Liver (tissue), 9 donors: ENCODE results near the gene ARHGAP10. TPM values are rescaled to one million over a fixed set of nuclear protein-coding genes. Genes with fewer than 3 reads are reported as not detected.

ENCODE experiments used
- DNase-seq: peaks from one replicate; pipeline ENCODE4 v3.0.0-alpha.2; 2017; ENCODE audit warnings: low spot score
- H3K27ac ChIP-seq, 2 donors: one replicate each; pipeline ENCODE4 v1.7.0; 2013; ENCODE audit warnings: inconsistent platforms in 2 of 2, low read length in 2 of 2, control low read depth in 1 of 2, low read depth in 1 of 2, mild to moderate bottlenecking in 1 of 2
- H3K27me3 ChIP-seq, 4 donors: one replicate each; pipeline versions ENCODE4 v1.6.1 to v1.7.0; 2013; ENCODE audit warnings: low read length in 3 of 4, inconsistent platforms in 1 of 4, mild to moderate bottlenecking in 1 of 4, moderate library complexity in 1 of 4; ENCODE audit not compliant: control insufficient read depth in 4 of 4, insufficient read depth in 4 of 4
- H3K36me3 ChIP-seq, 4 donors: one replicate each; pipeline versions ENCODE4 v1.6.1 to v1.7.0; 2013; ENCODE audit warnings: low read length in 3 of 4, mild to moderate bottlenecking in 3 of 4, low read depth in 1 of 4, moderate library complexity in 1 of 4; ENCODE audit not compliant: control insufficient read depth in 4 of 4, insufficient read depth in 3 of 4
- H3K4me1 ChIP-seq, 4 donors: one replicate each; pipeline versions ENCODE4 v1.6.1 to v1.7.0; 2013; ENCODE audit warnings: low read length in 3 of 4, mild to moderate bottlenecking in 3 of 4, moderate library complexity in 1 of 4; ENCODE audit not compliant: control insufficient read depth in 4 of 4, insufficient read depth in 4 of 4
- H3K4me3 ChIP-seq, 3 donors: one replicate each; pipeline versions ENCODE4 v1.6.1 to v1.7.0; 2013; ENCODE audit warnings: low read length in 3 of 3, control low read depth in 1 of 3, low read depth in 1 of 3, mild to moderate bottlenecking in 1 of 3
- H3K9ac ChIP-seq, 2 donors: one replicate each; pipeline ENCODE4 v1.7.0; 2013; ENCODE audit warnings: low read length in 2 of 2, mild to moderate bottlenecking in 2 of 2, moderate library complexity in 2 of 2, control low read depth in 1 of 2, low read depth in 1 of 2
- H3K9me3 ChIP-seq, 4 donors: one replicate each; pipeline versions ENCODE4 v1.6.1 to v1.7.0; 2013; ENCODE audit warnings: low read length in 3 of 4; ENCODE audit not compliant: control insufficient read depth in 4 of 4
- EGR1 ChIP-seq, 2 donors: IDR thresholded peaks; 2 replicates each; pipeline ENCODE4 v1.6.1; 2016 to 2018; ENCODE audit warnings: antibody characterized with exemption in 2 of 2, low read depth in 2 of 2
- FOXA1 ChIP-seq: IDR thresholded peaks from 2 replicates; pipeline ENCODE4 v1.6.1; 2016; ENCODE audit warnings: antibody characterized with exemption
- FOXA2 ChIP-seq: IDR thresholded peaks from 2 replicates; pipeline ENCODE4 v1.6.1; 2016; ENCODE audit warnings: antibody characterized with exemption
- HNF4A ChIP-seq, 2 donors: conservative IDR thresholded peaks; 2 replicates each; pipeline ENCODE4 v1.6.1; 2016; ENCODE audit warnings: antibody characterized with exemption in 2 of 2, mild to moderate bottlenecking in 2 of 2
- HNF4G ChIP-seq: IDR thresholded peaks from 2 replicates; pipeline ENCODE4 v1.6.1; 2016; ENCODE audit warnings: antibody characterized with exemption
- WGBS: extraction: QIAGEN DNeasy Blood & Tissue Kit; methylation state at CpG from one replicate; pipeline ENCODE4 v1.1.7; 2013; 5-methylcytosine and 5-hydroxymethylcytosine counted together
- polyA plus RNA-seq, 2 donors: library from polyadenylated mRNA; stranded (reverse) in 1 of 2; unstranded in 1 of 2; fragments of 200-250 nt in 1 of 2; fragments of >200 nt in 1 of 2; fragmentation: Nextera tagmentation in 1 of 2; extraction: Ambion mirVana in 1 of 2; gene quantifications; one replicate each; pipeline versions ENCODE4 v1.2.1 to v1.2.3, GENCODE V29; 2013 to 2015
- total RNA-seq, 2 donors: library from RNA; depleted of rRNA; stranded (reverse); fragments of >200 nt; gene quantifications; one replicate each; pipeline ENCODE4 v1.2.3, GENCODE V29; 2014
- TF ChIP-seq, protein P1 (sequence below): IDR thresholded peaks from 2 replicates; pipeline ENCODE4 v1.6.1; 2016; ENCODE audit warnings: antibody characterized with exemption, mild to moderate bottlenecking
- TF ChIP-seq, protein P2 (sequence below): IDR thresholded peaks from 2 replicates; pipeline ENCODE4 v1.6.1; 2016; ENCODE audit warnings: antibody characterized with exemption
- TF ChIP-seq, protein P3 (sequence below): IDR thresholded peaks from 2 replicates; pipeline ENCODE4 v1.6.1; 2016; ENCODE audit warnings: antibody characterized with exemption
- donor health status: healthy.
- donor health status: healthy.
- donor health status: healthy.
- donor health status: healthy.
- donor health status: healthy.

The ARHGAP10 gene
- total and polyA plus RNA-seq, 4 donors = 1.5 to 13.0 (median 4.3) TPM

DNA sequence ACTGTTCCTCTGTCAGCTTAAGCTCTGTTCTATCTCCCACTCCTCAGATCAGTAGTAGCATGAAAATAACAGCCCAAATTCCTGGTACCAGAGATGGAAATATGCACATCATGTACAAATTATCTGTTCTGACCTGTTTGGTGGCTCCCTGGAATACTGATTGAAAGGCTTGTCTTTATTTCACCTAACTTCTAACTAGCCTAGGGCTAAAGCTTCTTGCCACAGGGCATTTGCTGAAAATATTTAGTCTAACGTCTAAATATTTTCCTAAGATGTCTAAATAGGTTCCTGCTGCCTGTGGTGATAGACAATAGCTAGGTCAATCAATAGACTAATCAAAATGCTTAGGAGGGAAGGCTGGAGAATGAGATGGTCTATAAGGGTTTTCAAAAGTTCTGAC is 35.0 kb upstream of the ARHGAP10 start:
- H3K9ac ChIP-seq = no peak overlapping the region
- 39% methylated on average over 1 of the region's 1 CpG for WGBS
- TF ChIP-seq, protein P1, sequence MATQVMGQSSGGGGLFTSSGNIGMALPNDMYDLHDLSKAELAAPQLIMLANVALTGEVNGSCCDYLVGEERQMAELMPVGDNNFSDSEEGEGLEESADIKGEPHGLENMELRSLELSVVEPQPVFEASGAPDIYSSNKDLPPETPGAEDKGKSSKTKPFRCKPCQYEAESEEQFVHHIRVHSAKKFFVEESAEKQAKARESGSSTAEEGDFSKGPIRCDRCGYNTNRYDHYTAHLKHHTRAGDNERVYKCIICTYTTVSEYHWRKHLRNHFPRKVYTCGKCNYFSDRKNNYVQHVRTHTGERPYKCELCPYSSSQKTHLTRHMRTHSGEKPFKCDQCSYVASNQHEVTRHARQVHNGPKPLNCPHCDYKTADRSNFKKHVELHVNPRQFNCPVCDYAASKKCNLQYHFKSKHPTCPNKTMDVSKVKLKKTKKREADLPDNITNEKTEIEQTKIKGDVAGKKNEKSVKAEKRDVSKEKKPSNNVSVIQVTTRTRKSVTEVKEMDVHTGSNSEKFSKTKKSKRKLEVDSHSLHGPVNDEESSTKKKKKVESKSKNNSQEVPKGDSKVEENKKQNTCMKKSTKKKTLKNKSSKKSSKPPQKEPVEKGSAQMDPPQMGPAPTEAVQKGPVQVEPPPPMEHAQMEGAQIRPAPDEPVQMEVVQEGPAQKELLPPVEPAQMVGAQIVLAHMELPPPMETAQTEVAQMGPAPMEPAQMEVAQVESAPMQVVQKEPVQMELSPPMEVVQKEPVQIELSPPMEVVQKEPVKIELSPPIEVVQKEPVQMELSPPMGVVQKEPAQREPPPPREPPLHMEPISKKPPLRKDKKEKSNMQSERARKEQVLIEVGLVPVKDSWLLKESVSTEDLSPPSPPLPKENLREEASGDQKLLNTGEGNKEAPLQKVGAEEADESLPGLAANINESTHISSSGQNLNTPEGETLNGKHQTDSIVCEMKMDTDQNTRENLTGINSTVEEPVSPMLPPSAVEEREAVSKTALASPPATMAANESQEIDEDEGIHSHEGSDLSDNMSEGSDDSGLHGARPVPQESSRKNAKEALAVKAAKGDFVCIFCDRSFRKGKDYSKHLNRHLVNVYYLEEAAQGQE = no peak
- TF ChIP-seq EGR1 (IDR thresholded peaks at IDR 0.05; ENCODE audit: low read depth in 2 of 2) = no peak
- TF ChIP-seq, protein P2, sequence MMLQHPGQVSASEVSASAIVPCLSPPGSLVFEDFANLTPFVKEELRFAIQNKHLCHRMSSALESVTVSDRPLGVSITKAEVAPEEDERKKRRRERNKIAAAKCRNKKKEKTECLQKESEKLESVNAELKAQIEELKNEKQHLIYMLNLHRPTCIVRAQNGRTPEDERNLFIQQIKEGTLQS = no peak
- TF ChIP-seq HNF4G = no peak
- no peak for TF ChIP-seq FOXA1
- no peak for TF ChIP-seq FOXA2
- TF ChIP-seq, protein P3, sequence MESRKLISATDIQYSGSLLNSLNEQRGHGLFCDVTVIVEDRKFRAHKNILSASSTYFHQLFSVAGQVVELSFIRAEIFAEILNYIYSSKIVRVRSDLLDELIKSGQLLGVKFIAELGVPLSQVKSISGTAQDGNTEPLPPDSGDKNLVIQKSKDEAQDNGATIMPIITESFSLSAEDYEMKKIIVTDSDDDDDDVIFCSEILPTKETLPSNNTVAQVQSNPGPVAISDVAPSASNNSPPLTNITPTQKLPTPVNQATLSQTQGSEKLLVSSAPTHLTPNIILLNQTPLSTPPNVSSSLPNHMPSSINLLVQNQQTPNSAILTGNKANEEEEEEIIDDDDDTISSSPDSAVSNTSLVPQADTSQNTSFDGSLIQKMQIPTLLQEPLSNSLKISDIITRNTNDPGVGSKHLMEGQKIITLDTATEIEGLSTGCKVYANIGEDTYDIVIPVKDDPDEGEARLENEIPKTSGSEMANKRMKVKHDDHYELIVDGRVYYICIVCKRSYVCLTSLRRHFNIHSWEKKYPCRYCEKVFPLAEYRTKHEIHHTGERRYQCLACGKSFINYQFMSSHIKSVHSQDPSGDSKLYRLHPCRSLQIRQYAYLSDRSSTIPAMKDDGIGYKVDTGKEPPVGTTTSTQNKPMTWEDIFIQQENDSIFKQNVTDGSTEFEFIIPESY = no peak
- no peak for TF ChIP-seq HNF4A (conservative IDR thresholded peaks at IDR 0.05)
- H3K27me3 ChIP-seq = peaks cover 0 to 4% (median 3%) of the 10 kb centered on the region in 4 donors
- H3K36me3 ChIP-seq = no peaks in the 10 kb centered on the region
- no peak overlapping the region for H3K4me3 ChIP-seq
- peaks cover 0 to 2% (median 0%) of the 10 kb centered on the region in 4 donors for H3K9me3 ChIP-seq
- H3K27ac ChIP-seq = no peak overlapping the region
- DNase-seq = no peak
- no peaks in the 10 kb centered on the region for H3K4me1 ChIP-seq

DNA sequence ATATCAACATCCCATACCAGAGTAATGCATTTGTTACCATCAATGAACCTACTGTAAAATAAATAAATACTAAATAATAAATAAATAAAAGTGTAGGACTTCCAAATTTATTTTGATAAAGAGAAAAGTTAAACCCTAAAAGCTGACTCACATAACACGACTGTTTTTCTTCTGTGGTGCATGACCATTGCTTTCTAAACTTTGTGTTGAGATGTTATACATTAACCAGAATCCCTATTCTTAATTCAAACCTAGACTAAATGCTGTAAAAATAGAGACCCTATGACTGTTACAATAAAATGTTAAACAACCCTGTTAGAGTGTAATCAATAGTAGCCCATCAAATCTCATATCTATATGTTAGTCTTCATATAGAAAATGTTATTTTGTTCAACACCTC is 27.0 kb upstream of the ARHGAP10 start:
- WGBS = 35% methylated on average over 1 of the region's 1 CpG
- no peak overlapping the region for H3K27ac ChIP-seq
- no peak overlapping the region for H3K4me3 ChIP-seq
- DNase-seq = no peak
- TF ChIP-seq, protein P1 = no peak
- no peaks in the 10 kb centered on the region for H3K4me1 ChIP-seq
- peaks cover 0 to 3% (median 0%) of the 10 kb centered on the region in 4 donors for H3K27me3 ChIP-seq
- H3K9me3 ChIP-seq = no peaks in the 10 kb centered on the region
- H3K36me3 ChIP-seq = no peaks in the 10 kb centered on the region
- H3K9ac ChIP-seq = no peak overlapping the region
